Ovary (tissue), 3 donors: ENCODE results near the gene COL25A1.

Source experiments
- POLR2A ChIP-seq: fragments of 450-650 bp; IDR thresholded peaks from one replicate; pipeline ENCODE4 v1.6.1; 2017; ENCODE audit warnings: antibody characterized with exemption, mild to moderate bottlenecking, moderate library complexity
- TF ChIP-seq, protein P1 (sequence below), 3 donors: fragments of 450-650 bp in 2 of 3; fragments of 200-600 bp in 1 of 3; IDR thresholded peaks; one replicate each; pipeline versions ENCODE4 v1.5.1 to v1.8.0; 2016 to 2022; ENCODE audit warnings: antibody characterized with exemption in 3 of 3, mild to moderate bottlenecking in 1 of 3
- donor health status: DM: no; HTN: no; CAD: no.

DNA sequence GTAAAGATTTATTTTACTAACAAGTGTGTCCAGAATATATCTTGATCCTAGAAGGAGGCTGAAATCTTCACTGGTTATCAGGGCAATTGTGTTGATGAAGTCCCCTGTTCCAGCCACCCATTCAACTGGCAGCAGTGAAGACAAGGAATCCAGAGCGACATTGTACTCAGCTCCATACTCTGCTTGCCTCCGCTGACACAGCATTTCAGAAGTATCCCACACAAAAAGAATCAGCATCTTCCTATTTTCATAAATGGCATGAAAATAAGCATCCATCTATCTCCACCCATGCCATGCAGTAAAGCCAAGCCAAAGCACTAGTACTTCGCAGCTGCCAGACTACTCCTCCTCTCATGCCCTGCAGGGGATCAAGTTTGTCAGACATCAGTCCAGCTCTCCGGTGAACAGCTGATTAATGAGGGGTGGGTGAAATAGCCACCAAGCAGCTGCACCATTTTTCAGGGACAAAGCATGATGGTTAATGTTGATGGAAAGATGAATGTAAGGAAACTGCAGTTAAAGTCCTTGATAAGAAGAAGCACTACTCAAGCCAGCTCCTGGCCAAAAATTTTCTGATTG, 54.0 kb downstream of the COL25A1 start:
- TF ChIP-seq, protein P1, sequence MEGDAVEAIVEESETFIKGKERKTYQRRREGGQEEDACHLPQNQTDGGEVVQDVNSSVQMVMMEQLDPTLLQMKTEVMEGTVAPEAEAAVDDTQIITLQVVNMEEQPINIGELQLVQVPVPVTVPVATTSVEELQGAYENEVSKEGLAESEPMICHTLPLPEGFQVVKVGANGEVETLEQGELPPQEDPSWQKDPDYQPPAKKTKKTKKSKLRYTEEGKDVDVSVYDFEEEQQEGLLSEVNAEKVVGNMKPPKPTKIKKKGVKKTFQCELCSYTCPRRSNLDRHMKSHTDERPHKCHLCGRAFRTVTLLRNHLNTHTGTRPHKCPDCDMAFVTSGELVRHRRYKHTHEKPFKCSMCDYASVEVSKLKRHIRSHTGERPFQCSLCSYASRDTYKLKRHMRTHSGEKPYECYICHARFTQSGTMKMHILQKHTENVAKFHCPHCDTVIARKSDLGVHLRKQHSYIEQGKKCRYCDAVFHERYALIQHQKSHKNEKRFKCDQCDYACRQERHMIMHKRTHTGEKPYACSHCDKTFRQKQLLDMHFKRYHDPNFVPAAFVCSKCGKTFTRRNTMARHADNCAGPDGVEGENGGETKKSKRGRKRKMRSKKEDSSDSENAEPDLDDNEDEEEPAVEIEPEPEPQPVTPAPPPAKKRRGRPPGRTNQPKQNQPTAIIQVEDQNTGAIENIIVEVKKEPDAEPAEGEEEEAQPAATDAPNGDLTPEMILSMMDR (IDR thresholded peaks at IDR 0.05), result no peak
- no peak for TF ChIP-seq POLR2A
